GM21447 (cell line): ENCODE measurements around the gene LAMA2.
"Not testable (repeated sequence)": the region's sequence is repeated elsewhere in the genome, so short reads cannot be mapped to it uniquely, and the experiment has no call there.

Source experiments
- ATAC-seq: cut with Tn5 transposase; IDR thresholded peaks from one replicate; pipeline ENCODE4 v1.9.1; 2021; ENCODE audit not compliant: unreplicated experiment

Gene LAMA2

DNA sequence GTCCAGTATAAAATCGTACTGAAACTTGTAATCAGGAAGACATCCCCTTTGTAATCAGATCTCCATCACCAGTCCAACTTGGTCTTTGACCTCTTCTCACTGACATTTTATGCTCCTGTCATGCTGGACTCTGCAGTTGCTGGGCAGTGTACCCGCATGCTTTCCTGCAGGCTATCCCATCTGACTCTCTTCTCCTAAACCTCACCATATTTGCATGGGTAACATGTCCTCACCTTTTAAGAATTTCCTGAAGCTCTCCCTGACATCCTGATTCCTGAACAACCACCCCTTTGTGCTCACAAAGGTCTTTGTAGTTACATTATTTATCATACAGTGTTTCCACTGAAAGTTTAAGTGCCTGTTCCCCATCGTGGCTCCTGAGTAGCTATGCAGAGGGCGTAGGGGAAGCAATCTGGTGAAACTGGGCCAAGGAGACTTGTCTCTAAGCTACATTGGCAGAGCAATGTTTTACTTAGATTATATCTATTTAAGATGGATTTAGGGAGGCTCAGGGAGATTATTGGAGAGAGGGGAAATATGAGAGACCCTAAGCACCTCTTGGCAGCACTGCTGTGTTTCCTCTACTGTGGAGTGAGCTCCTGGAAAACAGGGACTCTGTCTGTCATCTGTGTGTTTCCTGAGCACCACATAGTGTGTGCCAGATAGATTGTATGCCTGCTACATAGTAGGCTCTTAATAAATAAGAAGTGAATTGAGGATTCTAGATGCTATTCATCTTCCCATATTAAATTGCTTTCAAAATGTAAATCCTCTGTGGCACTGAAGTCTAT, 124.0 kb downstream of the LAMA2 start:
- no peak for ATAC-seq

DNA sequence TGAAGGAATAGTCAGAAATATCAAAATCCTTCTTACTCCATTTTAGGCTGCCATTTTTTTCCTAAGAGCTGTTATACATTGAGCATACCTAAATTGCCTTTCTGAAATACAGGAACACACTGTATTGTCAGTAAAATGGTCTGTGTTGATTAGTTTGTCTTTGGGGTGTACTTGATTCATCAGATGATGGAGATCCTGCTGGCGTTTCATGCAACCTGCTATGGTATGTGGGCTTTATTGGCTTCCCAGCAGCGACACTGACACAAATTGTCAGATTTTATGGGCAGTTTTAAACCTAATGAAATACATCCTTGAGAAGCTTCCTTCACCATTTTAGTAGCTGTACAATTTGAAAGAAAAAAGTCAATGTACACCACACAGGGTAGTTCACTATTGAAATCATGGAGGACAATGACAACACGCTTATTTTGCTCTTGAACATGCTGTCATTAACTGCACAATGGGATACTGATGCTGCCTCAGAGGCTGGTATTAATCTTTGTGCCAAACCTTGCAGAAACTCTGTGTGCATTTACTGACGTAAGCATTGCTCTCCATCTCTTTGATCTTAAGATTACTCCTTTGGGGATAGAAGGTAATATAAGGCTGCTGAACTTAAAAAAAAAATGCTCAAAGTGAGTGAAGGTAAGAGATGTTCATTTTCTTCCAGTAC, 124.9 kb downstream of the LAMA2 start:
- no peak for ATAC-seq

DNA sequence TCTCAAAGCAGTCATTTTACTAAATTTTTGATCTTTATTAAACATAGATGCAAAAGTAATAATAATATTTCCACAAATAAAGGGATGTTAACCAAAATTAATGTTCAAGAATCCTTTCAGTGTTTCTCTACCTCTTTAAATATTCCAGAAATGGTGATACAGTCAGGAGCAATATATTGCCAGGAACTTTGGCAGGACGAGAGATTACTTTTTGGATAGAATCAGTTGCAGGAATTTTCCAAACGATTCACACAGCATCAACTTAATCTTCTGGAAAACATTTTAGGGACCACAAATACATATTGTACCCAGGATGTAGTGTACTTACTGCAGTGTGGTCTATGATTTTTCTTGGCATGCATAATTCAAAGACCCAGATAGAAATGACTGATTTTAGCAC, 125.7 kb downstream of the LAMA2 start:
- no peak for ATAC-seq

DNA sequence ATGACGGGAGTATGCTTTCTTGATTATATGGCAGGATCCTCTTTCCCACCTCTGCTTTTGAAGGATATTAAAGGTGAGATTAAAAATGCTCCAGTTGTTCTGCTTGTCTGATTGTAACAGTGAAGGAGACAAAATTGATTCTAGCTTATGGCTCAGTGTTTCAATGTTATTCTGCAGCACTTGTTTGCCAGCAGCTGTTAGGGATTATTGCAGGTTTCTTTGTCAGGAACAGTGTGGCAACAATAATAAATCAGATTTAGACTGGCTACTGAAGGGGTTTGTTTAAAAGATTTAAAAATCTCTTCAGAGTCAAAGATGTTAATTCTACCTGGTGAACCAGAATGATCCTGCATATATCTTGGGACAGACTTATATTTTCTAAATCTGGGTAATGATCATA, 126.9 kb downstream of the LAMA2 start:
- no peak for ATAC-seq

DNA sequence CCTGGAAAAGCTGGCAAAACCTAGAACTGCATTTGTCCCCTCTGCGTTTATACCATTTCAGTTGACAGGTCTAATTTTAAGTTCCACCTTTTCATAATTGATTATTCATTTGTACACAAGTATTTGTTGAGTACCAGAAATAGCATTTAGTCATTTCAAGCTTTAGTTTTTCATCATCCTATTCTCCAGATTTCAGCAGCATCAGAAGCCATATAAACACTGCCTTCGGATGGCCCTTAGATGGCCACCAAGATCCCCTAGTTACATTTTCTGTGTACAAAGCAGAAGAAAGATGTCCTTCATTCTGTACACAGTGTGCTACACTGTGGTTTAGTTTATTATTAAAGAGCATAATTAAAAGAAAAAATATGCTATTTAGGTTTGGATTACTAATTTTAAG, 131.4 kb downstream of the LAMA2 start:
- no peak for ATAC-seq

DNA sequence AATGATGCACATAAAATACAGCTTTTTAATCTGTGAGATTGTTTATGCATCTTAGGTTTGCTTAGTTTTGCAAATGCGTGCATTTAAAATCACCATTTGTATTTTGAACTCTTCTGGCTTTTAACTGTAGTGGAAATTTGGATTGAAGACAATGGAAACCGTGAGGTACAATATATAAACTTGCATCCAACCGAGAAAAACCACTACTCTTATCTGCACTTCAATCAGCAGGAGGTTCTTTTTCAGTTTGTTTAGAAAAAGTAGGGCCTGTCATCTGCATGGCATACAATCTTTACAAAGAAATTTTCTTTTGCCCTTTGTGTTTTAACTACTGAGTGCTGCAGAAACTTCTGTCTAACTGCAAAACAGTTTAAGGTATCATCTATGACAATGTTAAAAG, 132.8 kb downstream of the LAMA2 start:
- no peak for ATAC-seq

DNA sequence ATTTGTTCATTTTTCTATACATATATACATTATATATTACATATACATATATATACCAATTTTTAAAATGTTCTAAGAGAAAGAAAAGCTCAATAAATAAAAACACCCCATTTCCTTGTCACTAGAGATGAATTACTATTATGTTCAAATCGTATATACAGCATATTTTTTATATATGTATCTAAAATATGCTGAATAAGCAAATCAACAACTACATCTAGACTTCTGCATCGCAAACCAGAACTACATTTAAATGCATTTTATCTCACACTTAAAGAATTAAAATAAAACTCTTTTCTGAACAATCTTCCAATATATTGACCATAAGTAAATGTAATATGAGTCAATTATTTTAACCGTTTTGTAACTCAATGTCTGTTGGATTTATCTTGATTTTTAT, 133.9 kb downstream of the LAMA2 start:
- ATAC-seq, result no peak

DNA sequence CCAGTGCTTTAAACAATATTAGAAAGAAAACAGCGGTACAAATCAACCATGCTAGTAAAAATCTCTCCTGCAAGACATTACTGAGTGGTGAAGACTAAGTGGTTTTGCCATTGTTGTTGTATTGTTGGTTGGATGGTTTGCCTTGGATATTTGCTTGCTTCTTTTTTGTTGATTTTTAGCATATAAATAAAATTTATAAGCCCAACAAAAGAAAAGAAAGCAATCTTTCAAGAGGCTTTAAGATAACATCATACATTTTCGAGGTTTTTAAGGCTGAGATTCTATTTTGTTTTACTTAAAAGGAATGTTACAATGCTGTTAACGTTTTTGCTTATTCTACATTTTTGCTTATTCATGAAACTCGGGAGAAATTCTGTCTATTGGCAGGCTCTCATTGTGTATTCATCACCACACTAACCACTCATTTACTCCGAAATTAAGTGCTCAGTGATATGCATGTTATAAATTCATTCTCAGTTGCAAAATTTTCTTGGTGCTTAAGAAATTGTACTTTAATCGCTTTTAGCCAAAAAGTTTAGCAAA, 139.1 kb downstream of the LAMA2 start:
- no peak for ATAC-seq

DNA sequence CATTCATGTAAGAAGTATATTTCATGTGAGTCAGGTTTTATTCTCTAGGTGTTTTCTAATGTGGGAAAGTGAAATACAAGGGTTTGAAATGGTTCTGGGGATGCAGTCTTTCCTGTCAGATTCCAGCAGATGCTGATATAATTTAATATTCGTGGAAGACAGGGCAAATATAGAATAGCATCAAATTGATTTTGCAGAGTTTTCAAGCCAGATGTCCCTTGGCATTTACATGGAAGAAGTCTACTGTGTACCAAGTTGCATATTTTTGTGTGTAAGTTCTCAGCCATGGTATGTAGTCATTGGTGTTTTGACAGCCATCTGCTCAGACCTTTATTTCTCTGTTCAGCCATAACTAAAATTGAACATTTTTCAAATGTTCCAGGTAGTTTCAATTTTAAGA, 143.7 kb downstream of the LAMA2 start:
- no peak for ATAC-seq

DNA sequence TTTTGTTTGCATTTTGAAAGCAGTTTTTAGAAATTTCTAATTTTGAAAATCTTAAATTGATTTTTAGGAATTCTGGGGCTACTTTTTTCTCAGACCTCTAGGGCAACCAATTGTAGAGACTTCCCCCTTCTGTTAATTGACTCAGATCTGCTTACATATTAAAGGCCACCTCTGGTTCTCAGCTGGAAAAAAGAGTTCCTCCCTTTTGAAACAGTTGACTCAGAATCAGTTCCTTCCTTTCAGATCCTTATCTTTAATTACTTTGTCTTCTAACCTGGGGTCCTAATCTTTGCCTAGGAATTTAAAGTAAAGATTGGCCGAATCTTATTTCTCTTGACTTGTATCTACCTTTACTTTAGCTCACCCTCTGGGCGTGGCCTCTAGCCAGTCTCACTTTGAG, 146.8 kb downstream of the LAMA2 start:
- ATAC-seq, result no peak

DNA sequence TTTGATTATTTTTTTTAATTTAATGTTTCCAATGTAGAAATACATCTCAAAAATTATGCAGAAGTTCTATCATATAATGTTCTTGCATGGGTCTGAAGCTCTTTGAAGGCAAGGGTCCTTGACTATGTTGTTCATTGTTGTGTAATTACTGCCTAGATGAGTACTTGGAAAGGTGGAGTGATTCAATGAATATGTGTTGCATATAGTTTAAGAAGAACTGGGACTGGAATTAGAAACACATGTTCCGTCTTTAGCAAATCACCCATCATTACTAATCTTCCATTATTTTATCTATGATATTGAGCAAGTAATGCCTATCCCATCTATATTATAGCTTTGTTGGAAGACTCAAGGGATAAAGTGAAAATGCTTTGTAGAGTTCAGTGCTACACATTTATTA, 147.3 kb downstream of the LAMA2 start:
- ATAC-seq, result no peak

DNA sequence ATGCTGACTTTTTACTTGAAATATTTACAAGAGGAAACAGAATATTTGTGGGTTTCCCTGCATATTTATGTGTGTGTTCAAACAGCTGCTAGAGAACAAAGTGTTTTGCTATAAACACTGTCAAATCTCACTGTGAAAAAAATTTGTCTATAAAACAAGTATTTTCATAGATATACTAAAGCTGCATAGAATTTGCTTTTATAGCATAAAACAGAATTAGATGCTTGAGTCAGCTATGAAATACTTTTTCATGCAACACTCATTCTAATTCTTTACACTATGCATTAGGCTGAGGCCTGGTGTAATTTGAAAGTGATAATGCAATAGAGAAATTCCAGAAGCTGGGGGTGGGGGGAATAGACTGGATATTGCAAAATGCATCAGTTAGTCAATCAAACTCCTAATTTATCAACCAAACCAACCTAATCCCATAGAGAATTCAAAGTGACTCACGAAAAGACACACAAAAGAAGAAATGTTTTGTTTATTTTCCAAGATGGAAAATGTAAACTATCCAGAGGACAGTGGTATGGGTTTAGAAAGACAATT, 148.2 kb downstream of the LAMA2 start:
- no peak for ATAC-seq

DNA sequence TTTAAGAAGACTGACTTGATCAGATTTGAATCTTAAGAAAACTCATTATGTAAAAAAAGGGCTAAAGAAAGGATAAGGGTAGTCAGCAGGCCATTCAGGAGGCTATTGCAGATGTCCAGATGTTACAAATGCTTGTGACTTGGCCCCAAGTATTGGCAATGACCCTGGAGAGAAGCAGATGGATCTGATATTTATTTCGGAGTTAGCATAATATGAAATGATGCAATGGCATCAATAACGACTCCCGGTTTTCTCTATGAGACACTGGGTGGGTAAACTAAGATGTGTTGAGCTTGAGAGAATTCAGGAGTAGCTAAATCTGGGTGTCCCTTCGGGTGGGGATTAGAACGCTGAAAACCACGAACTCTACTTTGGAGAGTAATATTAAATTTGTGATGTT, 149.7 kb downstream of the LAMA2 start:
- no peak for ATAC-seq

DNA sequence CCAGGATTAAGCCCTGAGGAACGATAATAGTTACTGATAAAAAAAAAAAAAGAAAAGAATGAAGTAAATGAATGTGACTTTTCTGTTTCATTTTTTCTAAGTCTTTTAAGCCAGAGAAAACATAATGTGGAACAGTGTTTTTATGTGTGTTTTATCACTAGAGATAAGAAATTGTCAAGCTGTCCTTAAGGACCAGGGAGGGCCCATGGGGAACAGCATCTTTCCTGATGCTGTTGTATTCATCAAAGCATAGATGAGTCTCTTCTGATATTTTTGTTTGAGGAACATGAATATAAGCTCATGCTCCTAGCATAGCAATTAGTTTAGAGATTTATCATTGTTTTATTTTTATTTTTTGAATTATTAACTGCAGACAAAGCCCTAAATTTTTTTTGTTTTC, 150.2 kb downstream of the LAMA2 start:
- no peak for ATAC-seq

DNA sequence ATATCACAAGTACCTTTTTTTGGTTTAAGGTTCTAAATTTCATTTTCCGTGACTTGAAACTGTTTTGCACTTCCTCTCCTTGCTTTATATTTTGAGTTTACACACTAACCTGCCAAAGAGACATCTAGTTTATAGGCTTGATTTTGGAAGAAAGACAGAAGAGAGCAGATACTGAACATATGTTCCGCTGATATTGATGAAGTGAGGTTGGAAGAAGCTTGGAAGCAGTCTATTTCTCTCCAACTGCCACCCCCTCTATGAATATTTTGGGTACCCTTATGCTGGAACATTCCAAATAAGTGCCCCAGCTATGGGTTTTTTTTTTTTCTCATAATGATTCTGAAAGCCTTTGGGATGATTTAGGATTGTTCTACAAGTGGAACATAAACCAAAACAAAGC, 150.6 kb downstream of the LAMA2 start:
- no peak for ATAC-seq

DNA sequence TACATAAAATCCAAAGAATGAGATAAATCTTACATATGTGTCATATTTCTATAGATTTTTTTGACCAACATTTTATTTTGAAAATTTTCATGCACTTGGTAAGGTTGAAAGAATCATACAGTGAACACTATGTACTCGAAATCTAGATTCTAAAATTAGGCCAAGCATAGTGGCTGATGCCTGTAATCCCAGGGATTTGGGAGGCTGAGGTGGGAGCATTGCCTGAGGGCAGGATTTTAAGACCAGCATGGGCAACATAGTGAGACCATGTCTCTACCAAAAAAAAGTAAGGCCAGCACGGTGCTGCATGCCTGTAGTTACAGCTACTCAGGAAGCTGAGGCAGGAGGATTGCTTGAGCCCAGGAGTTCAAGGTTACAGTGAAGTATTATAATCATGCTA, 158.6 kb downstream of the LAMA2 start:
- no peak for ATAC-seq

DNA sequence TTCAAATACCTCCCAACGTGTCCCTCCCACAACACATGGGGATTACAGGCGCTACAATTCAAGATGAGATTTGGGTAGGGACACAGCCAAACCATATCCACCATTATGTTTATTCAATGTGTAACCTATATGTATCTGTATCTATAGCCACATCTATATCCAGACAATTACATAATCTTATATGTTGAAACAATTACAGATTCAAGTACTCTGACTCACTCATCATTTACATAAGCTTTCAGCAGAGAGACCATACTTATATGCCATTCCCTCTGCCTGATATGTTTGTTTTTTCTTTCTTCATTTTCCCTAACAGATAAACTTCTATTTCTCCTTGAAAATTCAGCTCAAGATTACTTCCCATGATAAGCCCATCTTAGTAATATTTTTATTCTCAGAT, 163.6 kb downstream of the LAMA2 start:
- ATAC-seq, result no peak

DNA sequence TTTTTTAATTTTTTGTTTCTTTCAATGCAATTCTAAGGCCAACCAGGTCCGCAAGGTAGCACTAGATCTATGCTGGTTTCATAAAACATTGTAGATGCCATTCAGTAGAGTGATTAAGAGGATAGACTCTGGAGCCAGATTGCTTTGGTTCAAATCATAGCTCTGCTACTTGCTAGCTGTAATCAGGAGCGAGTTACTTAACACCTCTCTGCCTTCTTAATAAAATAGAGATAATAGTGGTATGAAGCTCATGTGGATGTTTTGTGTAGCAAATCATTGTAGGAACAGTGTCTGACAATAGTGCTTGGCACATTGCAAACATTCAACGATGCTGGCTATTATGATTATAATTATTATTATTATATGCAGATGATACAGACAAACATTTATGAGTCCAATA, 164.9 kb downstream of the LAMA2 start:
- ATAC-seq, result no peak

DNA sequence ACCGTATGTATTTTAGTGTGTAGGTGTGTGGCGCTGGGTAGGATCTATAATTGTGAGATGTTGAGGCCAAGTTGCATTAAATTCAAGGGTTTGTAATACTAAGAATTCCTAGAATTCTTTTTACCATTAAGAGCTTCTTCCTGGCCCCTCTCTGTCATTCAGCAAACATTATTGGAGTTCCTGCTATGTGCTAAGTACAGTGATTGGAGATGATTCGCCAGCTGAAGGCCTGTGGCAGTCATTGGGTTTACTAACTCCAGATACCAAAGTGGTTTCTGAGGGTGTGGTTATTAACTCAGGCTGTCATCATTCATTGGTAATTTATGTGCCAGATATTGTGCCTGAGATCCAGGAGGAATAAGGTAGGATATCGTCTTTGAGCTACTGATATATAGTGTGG, 167.1 kb downstream of the LAMA2 start:
- ATAC-seq, result no peak

DNA sequence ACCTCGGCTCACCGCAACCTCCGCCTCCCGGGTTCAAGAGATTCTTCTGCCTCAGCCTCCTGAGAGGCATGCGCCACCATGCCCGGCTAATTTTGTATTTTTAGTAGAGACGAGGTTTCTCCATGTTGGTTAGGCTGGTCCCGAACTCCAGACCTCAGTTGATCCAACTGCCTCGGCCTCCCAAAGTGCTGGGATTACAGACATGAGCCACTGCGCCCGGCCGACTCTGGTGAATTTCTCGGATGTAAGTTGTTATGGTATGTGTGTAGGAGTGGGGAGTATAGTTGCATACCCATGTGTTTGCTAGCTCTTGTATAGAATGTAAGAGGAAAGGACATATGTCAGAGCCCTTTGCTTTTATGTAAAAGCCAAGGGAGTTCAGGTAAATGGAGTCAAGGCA, 170.2 kb downstream of the LAMA2 start:
- ATAC-seq, result not testable (repeated sequence)

DNA sequence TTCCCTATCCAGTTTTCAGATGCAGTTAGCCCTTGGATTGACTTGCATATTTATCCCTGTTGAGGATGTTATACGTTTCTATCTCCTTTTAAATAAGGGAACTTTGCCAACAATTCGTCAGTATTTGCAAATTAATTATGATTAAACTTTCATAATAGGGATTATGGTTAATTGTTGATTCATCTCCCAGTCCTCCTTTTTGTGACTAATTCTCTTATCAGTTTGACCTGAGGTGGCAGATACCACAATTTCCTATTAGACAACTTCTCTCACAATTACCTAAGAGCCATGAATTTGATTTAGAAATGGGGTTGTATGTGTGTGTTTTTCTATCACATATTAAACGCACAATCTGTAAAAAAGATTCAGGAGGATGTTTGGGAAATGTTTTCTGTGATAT, 172.9 kb downstream of the LAMA2 start:
- ATAC-seq, result no peak

DNA sequence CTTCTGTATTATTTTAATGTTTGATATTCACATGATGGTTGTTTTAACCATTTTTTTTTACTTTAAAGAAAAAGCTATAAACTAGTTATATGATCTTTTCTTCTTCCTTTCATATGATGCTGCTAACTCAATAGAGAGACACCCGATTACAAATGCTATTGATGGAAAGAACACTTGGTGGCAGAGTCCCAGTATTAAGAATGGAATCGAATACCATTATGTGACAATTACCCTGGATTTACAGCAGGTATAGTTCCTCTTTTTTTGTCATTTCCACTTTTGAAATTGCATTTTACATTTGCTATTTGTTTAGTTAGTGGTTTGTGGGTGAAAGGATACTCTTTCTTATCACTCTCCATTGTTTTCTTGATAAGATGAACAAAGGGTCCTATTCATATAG, 176.7 kb downstream of the LAMA2 start:
- no peak for ATAC-seq
